ENCODE data around the gene HIVEP2.

DNA sequence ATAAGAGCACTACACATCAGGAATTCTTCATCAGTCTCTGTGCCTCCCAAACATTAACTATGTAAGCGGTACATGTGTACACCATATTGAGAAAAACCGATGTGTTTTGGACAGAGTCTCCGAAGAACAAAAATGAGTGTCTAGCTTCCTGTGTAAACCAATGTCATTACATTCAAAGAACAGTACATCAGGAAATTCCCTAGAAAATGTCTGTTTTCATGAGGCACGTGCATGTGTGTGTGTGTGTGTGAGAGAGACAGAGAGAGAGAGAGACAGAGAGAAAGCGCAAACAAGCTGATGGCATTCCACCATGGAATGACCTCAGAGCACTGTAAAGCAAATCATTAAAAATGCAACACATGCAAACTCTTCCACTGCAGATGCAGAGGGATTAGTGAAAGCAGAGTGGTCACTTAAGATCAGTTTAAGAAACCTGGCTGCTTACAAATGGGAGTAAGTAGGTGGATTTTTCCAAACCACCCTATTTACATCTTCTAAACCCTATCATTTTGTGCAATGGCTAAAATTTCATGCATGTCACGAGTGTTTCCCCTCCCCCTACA, 133.9 kb downstream of the HIVEP2 start:
- TF ChIP-seq POLR2A (IDR thresholded peaks at IDR 0.05; ENCODE audit: low read depth, low read length): no peak
- TF ChIP-seq, protein P1, sequence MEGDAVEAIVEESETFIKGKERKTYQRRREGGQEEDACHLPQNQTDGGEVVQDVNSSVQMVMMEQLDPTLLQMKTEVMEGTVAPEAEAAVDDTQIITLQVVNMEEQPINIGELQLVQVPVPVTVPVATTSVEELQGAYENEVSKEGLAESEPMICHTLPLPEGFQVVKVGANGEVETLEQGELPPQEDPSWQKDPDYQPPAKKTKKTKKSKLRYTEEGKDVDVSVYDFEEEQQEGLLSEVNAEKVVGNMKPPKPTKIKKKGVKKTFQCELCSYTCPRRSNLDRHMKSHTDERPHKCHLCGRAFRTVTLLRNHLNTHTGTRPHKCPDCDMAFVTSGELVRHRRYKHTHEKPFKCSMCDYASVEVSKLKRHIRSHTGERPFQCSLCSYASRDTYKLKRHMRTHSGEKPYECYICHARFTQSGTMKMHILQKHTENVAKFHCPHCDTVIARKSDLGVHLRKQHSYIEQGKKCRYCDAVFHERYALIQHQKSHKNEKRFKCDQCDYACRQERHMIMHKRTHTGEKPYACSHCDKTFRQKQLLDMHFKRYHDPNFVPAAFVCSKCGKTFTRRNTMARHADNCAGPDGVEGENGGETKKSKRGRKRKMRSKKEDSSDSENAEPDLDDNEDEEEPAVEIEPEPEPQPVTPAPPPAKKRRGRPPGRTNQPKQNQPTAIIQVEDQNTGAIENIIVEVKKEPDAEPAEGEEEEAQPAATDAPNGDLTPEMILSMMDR (IDR thresholded peaks at IDR 0.05; ENCODE audit: extremely low read depth in 1 of 2, insufficient read depth in 1 of 2, low read depth in 1 of 2, low read length in 2 of 2): no peak
- no peak for TF ChIP-seq JUN (IDR thresholded peaks at IDR 0.05; ENCODE audit: borderline replicate concordance, insufficient read depth, insufficient read length, low read depth)
- no peak for TF ChIP-seq POLR2AphosphoS5 (IDR thresholded peaks at IDR 0.05; ENCODE audit: insufficient read depth, low read depth, low read length)
- TF ChIP-seq FOS (IDR thresholded peaks at IDR 0.05; ENCODE audit: borderline replicate concordance, insufficient read depth, low read length): no peak
- TF ChIP-seq, protein P2, sequence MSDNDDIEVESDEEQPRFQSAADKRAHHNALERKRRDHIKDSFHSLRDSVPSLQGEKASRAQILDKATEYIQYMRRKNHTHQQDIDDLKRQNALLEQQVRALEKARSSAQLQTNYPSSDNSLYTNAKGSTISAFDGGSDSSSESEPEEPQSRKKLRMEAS (IDR thresholded peaks at IDR 0.05; ENCODE audit: insufficient read depth, insufficient read length): no peak
- no peak for TF ChIP-seq EZH2 (IDR thresholded peaks at IDR 0.05; ENCODE audit: borderline replicate concordance, low read depth, low read length, severe bottlenecking)
- TF ChIP-seq MYC (IDR thresholded peaks at IDR 0.05; ENCODE audit: low read depth, low read length): no peak
- TF ChIP-seq GATA2 (IDR thresholded peaks at IDR 0.05; ENCODE audit: insufficient read depth, insufficient read length, low read depth, low read length): no peak
